Right lobe of liver (tissue), 4 donors: ENCODE data around the gene ZFP14.
"Not testable (repeated sequence)": the region's sequence is repeated elsewhere in the genome, so short reads cannot be mapped to it uniquely, and the experiment has no call there.

Source experiments
- POLR2A ChIP-seq: fragments of 450-650 bp; IDR thresholded peaks from one replicate; pipeline ENCODE4 v1.6.1; 2017; ENCODE audit warnings: antibody characterized with exemption, mild to moderate bottlenecking
- TF ChIP-seq, protein P1 (sequence below), 4 donors: fragments of 200-600 bp in 3 of 4; fragments of 450-650 bp in 1 of 4; IDR thresholded peaks; one replicate each; pipeline versions ENCODE4 v1.5.1 to v1.8.0; 2016 to 2022; ENCODE audit warnings: antibody characterized with exemption in 4 of 4, mild to moderate bottlenecking in 2 of 4
- donor health status: DM: no; HTN: no; CAD: no.
- donor health status: DM: no; HTN: no; CAD: no.
- donor health status: DM: no; HTN: yes; CAD: no.

DNA sequence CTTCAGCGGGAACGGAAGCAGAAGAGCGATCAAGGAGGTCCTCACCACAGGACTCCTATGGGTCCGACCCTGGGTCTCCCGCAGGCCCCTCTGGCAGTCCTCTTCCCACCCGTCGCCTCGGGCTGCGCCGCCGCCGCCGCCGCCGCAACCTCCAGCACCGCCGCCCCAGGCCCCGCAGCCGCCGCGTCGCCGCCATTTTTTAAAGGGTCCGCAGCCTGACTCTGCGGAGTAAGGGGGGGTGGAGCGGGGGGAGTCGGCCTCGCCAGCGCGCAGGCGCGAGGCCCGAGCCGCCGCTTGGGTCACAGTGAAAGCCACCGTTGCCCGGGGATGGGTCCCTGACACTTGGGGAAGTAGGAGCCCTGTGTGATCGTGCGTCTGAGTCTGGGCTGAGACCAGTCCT, 69.7 kb downstream of the ZFP14 start:
- TF ChIP-seq, protein P1, sequence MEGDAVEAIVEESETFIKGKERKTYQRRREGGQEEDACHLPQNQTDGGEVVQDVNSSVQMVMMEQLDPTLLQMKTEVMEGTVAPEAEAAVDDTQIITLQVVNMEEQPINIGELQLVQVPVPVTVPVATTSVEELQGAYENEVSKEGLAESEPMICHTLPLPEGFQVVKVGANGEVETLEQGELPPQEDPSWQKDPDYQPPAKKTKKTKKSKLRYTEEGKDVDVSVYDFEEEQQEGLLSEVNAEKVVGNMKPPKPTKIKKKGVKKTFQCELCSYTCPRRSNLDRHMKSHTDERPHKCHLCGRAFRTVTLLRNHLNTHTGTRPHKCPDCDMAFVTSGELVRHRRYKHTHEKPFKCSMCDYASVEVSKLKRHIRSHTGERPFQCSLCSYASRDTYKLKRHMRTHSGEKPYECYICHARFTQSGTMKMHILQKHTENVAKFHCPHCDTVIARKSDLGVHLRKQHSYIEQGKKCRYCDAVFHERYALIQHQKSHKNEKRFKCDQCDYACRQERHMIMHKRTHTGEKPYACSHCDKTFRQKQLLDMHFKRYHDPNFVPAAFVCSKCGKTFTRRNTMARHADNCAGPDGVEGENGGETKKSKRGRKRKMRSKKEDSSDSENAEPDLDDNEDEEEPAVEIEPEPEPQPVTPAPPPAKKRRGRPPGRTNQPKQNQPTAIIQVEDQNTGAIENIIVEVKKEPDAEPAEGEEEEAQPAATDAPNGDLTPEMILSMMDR (IDR thresholded peaks at IDR 0.05) = not testable (repeated sequence)
- not testable (repeated sequence) for TF ChIP-seq POLR2A
